Measurements from ENCODE around the gene KIN.
"Not testable (repeated sequence)": the region's sequence is repeated elsewhere in the genome, so short reads cannot be mapped to it uniquely, and the experiment has no call there.

KIN gene

GRCh38 chr10:7722927-7723529 is 64.8 kb downstream of the KIN start:
- TF ChIP-seq POLR2A (IDR thresholded peaks at IDR 0.05; ENCODE audit: low read depth, low read length): no peak
- DNase-seq (ENCODE audit: insufficient read length, low spot score) (no peak), FAIRE-seq (no peak)

GRCh38 chr10:7720478-7720877 is 67.3 kb downstream of the KIN start:
- no peak for DNase-seq (ENCODE audit: insufficient read length, low spot score)
- no peak for TF ChIP-seq POLR2A (IDR thresholded peaks at IDR 0.05; ENCODE audit: low read depth, low read length)
- no peak for FAIRE-seq

GRCh38 chr10:7718685-7719084 is 69.1 kb downstream of the KIN start:
- FAIRE-seq: no peak
- no peak for DNase-seq (ENCODE audit: insufficient read length, low spot score)
- TF ChIP-seq POLR2A (IDR thresholded peaks at IDR 0.05; ENCODE audit: low read depth, low read length): no peak

GRCh38 chr10:7717767-7718166 is 70.0 kb downstream of the KIN start:
- TF ChIP-seq POLR2A (IDR thresholded peaks at IDR 0.05; ENCODE audit: low read depth, low read length): no peak
- DNase-seq (ENCODE audit: insufficient read length, low spot score) (no peak), FAIRE-seq (no peak)

- TF ChIP-seq POLR2A (IDR thresholded peaks at IDR 0.05; ENCODE audit: low read depth, low read length): no peak
- FAIRE-seq (no peak), DNase-seq (ENCODE audit: insufficient read length, low spot score) (no peak)
These were observed 72.3 kb downstream of the KIN start for GRCh38 chr10:7715515-7715914.

- DNase-seq (ENCODE audit: insufficient read length, low spot score); FAIRE-seq: not testable (repeated sequence)
These were observed 76.7 kb downstream of the KIN start for GRCh38 chr10:7711075-7711474.

GRCh38 chr10:7710446-7710845 is 77.3 kb downstream of the KIN start:
- DNase-seq (ENCODE audit: insufficient read length, low spot score) (no peak), FAIRE-seq (no peak)
- TF ChIP-seq POLR2A (IDR thresholded peaks at IDR 0.05; ENCODE audit: low read depth, low read length): no peak

GRCh38 chr10:7708832-7709231 is 79.0 kb downstream of the KIN start:
- TF ChIP-seq POLR2A (IDR thresholded peaks at IDR 0.05; ENCODE audit: low read depth, low read length): no peak
- no peak for FAIRE-seq
- no peak for DNase-seq (ENCODE audit: insufficient read length, low spot score)

- FAIRE-seq (no peak), DNase-seq (ENCODE audit: insufficient read length, low spot score) (no peak)
- no peak for TF ChIP-seq POLR2A (IDR thresholded peaks at IDR 0.05; ENCODE audit: low read depth, low read length)
These were observed 79.8 kb downstream of the KIN start for GRCh38 chr10:7707858-7708622.

- DNase-seq (ENCODE audit: insufficient read length, low spot score) (no peak), FAIRE-seq (no peak)
- no peak for TF ChIP-seq POLR2A (IDR thresholded peaks at IDR 0.05; ENCODE audit: low read depth, low read length)
These were observed 80.7 kb downstream of the KIN start for GRCh38 chr10:7707102-7707501.

- TF ChIP-seq POLR2A (IDR thresholded peaks at IDR 0.05; ENCODE audit: low read depth, low read length): no peak
- FAIRE-seq: no peak
- DNase-seq (ENCODE audit: insufficient read length, low spot score): no peak
These were observed 81.2 kb downstream of the KIN start for GRCh38 chr10:7706534-7707073.

GRCh38 chr10:7705341-7705740 is 82.5 kb downstream of the KIN start:
- no peak for TF ChIP-seq POLR2A (IDR thresholded peaks at IDR 0.05; ENCODE audit: low read depth, low read length)
- no peak for DNase-seq (ENCODE audit: insufficient read length, low spot score)
- FAIRE-seq: no peak

GRCh38 chr10:7704071-7705016 is 83.4 kb downstream of the KIN start:
- TF ChIP-seq POLR2A (IDR thresholded peaks at IDR 0.05; ENCODE audit: low read depth, low read length): no peak
- DNase-seq (ENCODE audit: insufficient read length, low spot score) (no peak), FAIRE-seq (no peak)

- DNase-seq (ENCODE audit: insufficient read length, low spot score) (no peak), FAIRE-seq (no peak)
- no peak for TF ChIP-seq POLR2A (IDR thresholded peaks at IDR 0.05; ENCODE audit: low read depth, low read length)
These were observed 84.7 kb downstream of the KIN start, which contains the start of gene ITIH2 for GRCh38 chr10:7703140-7703539. TSS of gene ITIH2 (plus strand) at chr10:7703316. CDS start at chr10:7703435, 119 bp downstream.
